NCI-H2107 treated with DMSO at 0.1 percent for 48 hours (cell line): ENCODE data around the gene NCAM1.

Experiments used
- DNase-seq: peaks from one replicate; lab custom pipeline; 2025; ENCODE audit not compliant: unreplicated experiment; lab: John Stamatoyannopoulos, UW

The NCAM1 gene

GRCh38 chr11:113124578-113124977 lies 163.4 kb downstream of the NCAM1 start:
- no peak for DNase-seq

- no peak for DNase-seq
Observed at GRCh38 chr11:113129261-113129992, 168.2 kb downstream of the NCAM1 start.

GRCh38 chr11:113131036-113131775 lies 170.0 kb downstream of the NCAM1 start:
- no peak for DNase-seq

- DNase-seq: no peak
Observed at GRCh38 chr11:113133071-113133470, 171.9 kb downstream of the NCAM1 start.

GRCh38 chr11:113134626-113135025 lies 173.4 kb downstream of the NCAM1 start:
- DNase-seq: no peak

- DNase-seq: peak; percentile 26
Observed at GRCh38 chr11:113137713-113138529, 176.7 kb downstream of the NCAM1 start.

- no peak for DNase-seq
Observed at GRCh38 chr11:113138731-113139130, 177.5 kb downstream of the NCAM1 start.

- DNase-seq: no peak
Observed at GRCh38 chr11:113141010-113141409, 179.8 kb downstream of the NCAM1 start.

GRCh38 chr11:113142508-113142907 lies 181.3 kb downstream of the NCAM1 start:
- no peak for DNase-seq

- DNase-seq: peak; percentile 60
Observed at GRCh38 chr11:113147249-113147648, 186.0 kb downstream of the NCAM1 start.

- no peak for DNase-seq
Observed at GRCh38 chr11:113148076-113148475, 186.9 kb downstream of the NCAM1 start.

- DNase-seq: no peak
Observed at GRCh38 chr11:113148652-113149051, 187.4 kb downstream of the NCAM1 start.

- DNase-seq: no peak
Observed at GRCh38 chr11:113151521-113151920, 190.3 kb downstream of the NCAM1 start.

GRCh38 chr11:113152500-113152899 lies 191.3 kb downstream of the NCAM1 start:
- no peak for DNase-seq

- no peak for DNase-seq
Observed at GRCh38 chr11:113153847-113154246, 192.6 kb downstream of the NCAM1 start.

GRCh38 chr11:113159988-113160807 lies 199.0 kb downstream of the NCAM1 start:
- DNase-seq: peak; percentile 27

GRCh38 chr11:113160808-113161124 lies 199.5 kb downstream of the NCAM1 start:
- no peak for DNase-seq

- peak; percentile 54 for DNase-seq
Observed at GRCh38 chr11:113161711-113162591, 200.7 kb downstream of the NCAM1 start.

GRCh38 chr11:113162592-113162962 lies 201.4 kb downstream of the NCAM1 start:
- DNase-seq: peak; percentile 42
